IMR-90 (cell line): ENCODE data around the gene FGD3. TPM values are rescaled to one million over a fixed set of nuclear protein-coding genes. Genes with fewer than 3 reads are reported as not detected.

Experiments used
- ATAC-seq: fragments of 200-7000 bp; cut with Tn5 transposase; 2 replicates; pipeline ENCODE4 v1.9.1; 2020; ENCODE audit warnings: low read depth, mild to moderate bottlenecking, moderate library complexity
- BruUV-seq: library from RNA; stranded (reverse); fragments of 400-500 nt; replicated peaks from 2 replicates; lab custom pipeline; 2021; lab: Mats Ljungman, UMichigan
- CTCF ChIA-PET: fragments of 300-600 bp; formaldehyde crosslinking; extraction: SDS; loops from one replicate; lab custom pipeline; 2021; ENCODE audit warnings: antibody characterized with exemption; lab: Yijun Ruan, JAX
- POLR2A ChIA-PET: fragments of 300-600 bp; sonication (Branson Sonifier 250); formaldehyde crosslinking; loops from one replicate; lab custom pipeline; 2022; ENCODE audit warnings: antibody characterized with exemption; ENCODE audit not compliant: unreplicated experiment; lab: Charles Lee
- DNase-seq: peaks from one replicate; pipeline ENCODE4 v3.0.0; 2013
- H2AFZ ChIP-seq: replicated peaks from 2 replicates; pipeline ENCODE3; 2013; ENCODE audit warnings: low read length, mild to moderate bottlenecking; ENCODE audit not compliant: poor library complexity
- H2AK5ac ChIP-seq: 2 replicates; pipeline ENCODE4 v1.6.1; 2013; ENCODE audit warnings: low read depth, low read length, inconsistent platforms
- H2AK9ac ChIP-seq: replicated peaks from 2 replicates; pipeline ENCODE3; 2013; ENCODE audit warnings: mild to moderate bottlenecking, low read depth, low read length, moderate library complexity; ENCODE audit not compliant: poor library complexity
- H2BK120ac ChIP-seq: 2 replicates; pipeline ENCODE4 v1.6.1; 2013; ENCODE audit warnings: low read depth, low read length, inconsistent platforms
- H2BK15ac ChIP-seq: 3 replicates; pipeline ENCODE4 v1.6.1; 2013; ENCODE audit warnings: low read depth, low read length, inconsistent platforms
- H2BK20ac ChIP-seq: 2 replicates; pipeline ENCODE4 v1.6.1; 2013; ENCODE audit warnings: low read depth, mild to moderate bottlenecking, inconsistent platforms, low read length, moderate library complexity
- H2BK5ac ChIP-seq: 2 replicates; pipeline ENCODE4 v1.6.1; 2013; ENCODE audit warnings: mild to moderate bottlenecking, low read depth, low read length, inconsistent platforms; ENCODE audit not compliant: poor library complexity, severe bottlenecking
- H3K14ac ChIP-seq: replicated peaks from 2 replicates; pipeline ENCODE4 v1.6.1; 2013; ENCODE audit warnings: low read depth, low read length, inconsistent platforms
- H3K18ac ChIP-seq: 2 replicates; pipeline ENCODE4 v1.6.1; 2013; ENCODE audit warnings: low read depth, low read length, control low read depth
- H3K23ac ChIP-seq: 2 replicates; pipeline ENCODE4 v1.6.1; 2013; ENCODE audit warnings: low read depth, low read length, inconsistent platforms
- H3K27ac ChIP-seq: 2 replicates; pipeline ENCODE4 v1.5.1; 2013; ENCODE audit warnings: mild to moderate bottlenecking, control low read depth, low read length; ENCODE audit not compliant: insufficient read depth
- H3K27me3 ChIP-seq: 2 replicates; pipeline ENCODE4 v1.6.1; 2013; ENCODE audit warnings: low read length; ENCODE audit not compliant: control insufficient read depth, insufficient read depth
- H3K36me3 ChIP-seq: 2 replicates; pipeline ENCODE4 v1.6.1; 2013; ENCODE audit warnings: low read length, mixed read lengths; ENCODE audit not compliant: control insufficient read depth, insufficient read depth
- H3K4ac ChIP-seq: 2 replicates; pipeline ENCODE4 v1.6.1; 2013; ENCODE audit warnings: low read depth, low read length, inconsistent platforms
- H3K4me1 ChIP-seq: 2 replicates; pipeline ENCODE4 v1.6.1; 2013; ENCODE audit warnings: low read length, mixed read lengths; ENCODE audit not compliant: control insufficient read depth, insufficient read depth
- H3K4me2 ChIP-seq: 2 replicates; pipeline ENCODE4 v1.6.1; 2013; ENCODE audit warnings: low read depth, mild to moderate bottlenecking, control low read depth, low read length, moderate library complexity
- H3K4me3 ChIP-seq: 2 replicates; pipeline ENCODE4 v1.5.1; 2013; ENCODE audit warnings: low read depth, mild to moderate bottlenecking, control low read depth, low read length, moderate library complexity; ENCODE audit not compliant: insufficient read depth
- H3K56ac ChIP-seq: 2 replicates; pipeline ENCODE4 v1.6.1; 2013; ENCODE audit warnings: low read length, inconsistent platforms; ENCODE audit not compliant: insufficient read depth; ENCODE audit errors: extremely low read depth
- H3K79me1 ChIP-seq, 2 experiments: 2 replicates each; pipeline ENCODE4 v1.6.1; 2013; ENCODE audit warnings: low read length in 2 of 2, inconsistent platforms in 1 of 2, low read depth in 1 of 2
- H3K9ac ChIP-seq: 2 replicates; pipeline ENCODE4 v1.6.1; 2013; ENCODE audit warnings: low read depth, low read length, control low read depth
- H3K9me1 ChIP-seq: 2 replicates; pipeline ENCODE4 v1.6.1; 2013; ENCODE audit warnings: low read length, inconsistent platforms; ENCODE audit not compliant: insufficient read depth
- H3K9me3 ChIP-seq: 2 replicates; pipeline ENCODE4 v1.6.1; 2013; ENCODE audit warnings: low read length; ENCODE audit not compliant: control insufficient read depth, insufficient read depth
- H4K20me1 ChIP-seq: 2 replicates; pipeline ENCODE4 v1.6.1; 2013; ENCODE audit warnings: low read length, inconsistent platforms; ENCODE audit not compliant: insufficient read depth
- H4K5ac ChIP-seq: 2 replicates; pipeline ENCODE4 v1.6.1; 2013; ENCODE audit warnings: mild to moderate bottlenecking, low read depth, low read length, control low read depth
- H4K8ac ChIP-seq, 2 experiments: 2 replicates each; pipeline ENCODE4 v1.6.1; 2013; ENCODE audit warnings: low read depth in 2 of 2, low read length in 2 of 2, control low read depth in 1 of 2, inconsistent platforms in 1 of 2
- H4K91ac ChIP-seq: 2 replicates; pipeline ENCODE4 v1.6.1; 2013; ENCODE audit warnings: low read depth, low read length, inconsistent platforms; ENCODE audit not compliant: insufficient read depth
- BHLHE40 ChIP-seq: fragments of 150-350 bp; IDR thresholded peaks from 2 replicates; pipeline ENCODE4 v1.6.1; 2016; ENCODE audit warnings: mild to moderate bottlenecking, low read depth, low read length
- CEBPB ChIP-seq: IDR thresholded peaks from 2 replicates; pipeline ENCODE4 v1.6.1; 2012; ENCODE audit warnings: low read depth, low read length, improper control_type of control experiment
- CHD1 ChIP-seq: IDR thresholded peaks from 2 replicates; pipeline ENCODE4 v1.6.1; 2012; ENCODE audit warnings: low read depth, low read length, improper control_type of control experiment
- ELK1 ChIP-seq: fragments of 150-350 bp; IDR thresholded peaks from 2 replicates; pipeline ENCODE4 v1.6.1; 2016; ENCODE audit warnings: low read depth, mild to moderate bottlenecking, low read length, moderate library complexity, borderline replicate concordance
- FOS ChIP-seq: fragments of 150-350 bp; IDR thresholded peaks from 2 replicates; pipeline ENCODE4 v1.6.1; 2016; ENCODE audit warnings: low read depth, low read length
- MAFK ChIP-seq: IDR thresholded peaks from 2 replicates; pipeline ENCODE4 v1.6.1; 2012; ENCODE audit warnings: low read depth, low read length, improper control_type of control experiment
- MAZ ChIP-seq: IDR thresholded peaks from 2 replicates; pipeline ENCODE4 v1.6.1; 2012; ENCODE audit warnings: low read depth, mild to moderate bottlenecking, low read length, improper control_type of control experiment, moderate library complexity, borderline replicate concordance
- MXI1 ChIP-seq: IDR thresholded peaks from 2 replicates; pipeline ENCODE4 v1.6.1; 2012; ENCODE audit warnings: low read depth, mild to moderate bottlenecking, low read length, moderate library complexity, borderline replicate concordance
- NFE2L2 ChIP-seq: fragments of 150-350 bp; IDR thresholded peaks from 2 replicates; pipeline ENCODE4 v1.6.1; 2016; ENCODE audit warnings: low read depth, mild to moderate bottlenecking, low read length
- POLR2A ChIP-seq: IDR thresholded peaks from 2 replicates; pipeline ENCODE4 v1.6.1; 2012; ENCODE audit warnings: mild to moderate bottlenecking, low read depth, low read length
- RAD21 ChIP-seq: IDR thresholded peaks from 2 replicates; pipeline ENCODE4 v1.6.1; 2012; ENCODE audit warnings: low read length, improper control_type of control experiment
- RCOR1 ChIP-seq: IDR thresholded peaks from 2 replicates; pipeline ENCODE4 v1.6.1; 2012; ENCODE audit warnings: mild to moderate bottlenecking, low read length, improper control_type of control experiment; ENCODE audit not compliant: insufficient replicate concordance
- RFX5 ChIP-seq: IDR thresholded peaks from 2 replicates; pipeline ENCODE4 v1.8.0; 2012; ENCODE audit warnings: low read depth, mild to moderate bottlenecking, low read length, moderate library complexity
- SMC3 ChIP-seq: fragments of 150-350 bp; IDR thresholded peaks from 2 replicates; pipeline ENCODE4 v1.6.1; 2016; ENCODE audit warnings: low read depth, mild to moderate bottlenecking, antibody characterized with exemption, low read length, moderate library complexity
- USF2 ChIP-seq: fragments of 150-350 bp; IDR thresholded peaks from 2 replicates; pipeline ENCODE4 v1.6.1; 2017; ENCODE audit warnings: mild to moderate bottlenecking, antibody characterized with exemption, low read length, low read depth
- WGBS, 2 experiments: methylation state at CpG; one replicate each; pipeline versions ENCODE4 v1.1.5 to v1.1.7; 2013; ENCODE audit warnings: missing lambda C conversion rate in 2 of 2; ENCODE audit not compliant: insufficient read length in 1 of 2; ENCODE audit errors: extremely low coverage in 2 of 2; 5-methylcytosine and 5-hydroxymethylcytosine counted together
- dilution Hi-C: fragments of 300-500 bp; cut with HindIII; formaldehyde crosslinking; loops from one replicate; pipeline ENCODE4 v1.14.3; 2018; ENCODE audit warnings: low sequenced_read_pairs; ENCODE audit not compliant: unreplicated experiment
- in situ Hi-C: fragments of 300-500 bp; cut with MboI; formaldehyde crosslinking; loops from 3 replicates; pipeline ENCODE4 v1.14.3; 2019; ENCODE audit warnings: low sequenced_read_pairs, inconsistent platforms, mixed read lengths
- intact Hi-C: fragments of 100-400 bp; cut with micrococcal nuclease; formaldehyde crosslinking; loops from 2 replicates; pipeline ENCODE4 v1.10.0; 2022
- polyA plus RNA-seq, 3 experiments: library from polyadenylated mRNA; depleted of rRNA; stranded (reverse); fragments of >200 nt; gene quantifications; 2 replicates each; pipeline ENCODE4 v1.2.3, GENCODE V29; 2012; ENCODE audit warnings: low replicate concordance in 1 of 3
- total RNA-seq: library from RNA; depleted of rRNA; stranded (reverse); fragments of >200 nt; gene quantifications from 2 replicates; pipeline ENCODE4 v1.2.3, GENCODE V29; 2012
- TF ChIP-seq, protein P1 (sequence below): conservative IDR thresholded peaks from 2 replicates; pipeline ENCODE4 v1.5.1; 2012; ENCODE audit warnings: mild to moderate bottlenecking, low read depth, low read length, improper control_type of control experiment

Gene FGD3
- total and polyA plus RNA-seq, 2 of the 4 experiments (the other 2 are of a cell fraction), result not detected

GRCh38 chr9:92954886-92955285 is 7.6 kb downstream of the FGD3 start:
- no peak overlapping the region for H2AK5ac ChIP-seq
- no peak overlapping the region for H3K9ac ChIP-seq
- ATAC-seq (no peak), DNase-seq (no peak)
- H4K8ac ChIP-seq, result no peak overlapping the region
- peak overlapping the region; percentile 13 for H2AFZ ChIP-seq
- no peak overlapping the region for H3K4me3 ChIP-seq
- BruUV-seq, result no TSS peak
- H3K9me3 ChIP-seq, result no peaks in the 10 kb centered on the region
- H2AK9ac ChIP-seq, result no peak overlapping the region
- intact Hi-C loops, result loop anchor here (10.0 kb wide), 1 partner anchor 210 kb away; no protein-coding TSS in a partner anchor
- H4K91ac ChIP-seq, result no peak overlapping the region
- H3K9me1 ChIP-seq, result peaks cover 3% of the 10 kb centered on the region; the same call in 1 of the 2 replicates
- no peak overlapping the region for H3K4me2 ChIP-seq
- ChIA-PET CTCF (no interaction called here), POLR2A (no interaction called here)
- no peaks in the 10 kb centered on the region for H3K4me1 ChIP-seq
- 77% methylated on average over 2 of the region's 9 CpGs; no CpG with 5 or more reads in 1 of the 2 experiments for WGBS, 2 experiments
- peaks cover 2% of the 10 kb centered on the region for H3K27me3 ChIP-seq
- H2BK120ac ChIP-seq, result no peak overlapping the region
- no peak overlapping the region for H3K56ac ChIP-seq
- H3K4ac ChIP-seq, result no peak overlapping the region
- no peak overlapping the region for H2BK20ac ChIP-seq
- TF ChIP-seq CHD1, result no peak
- TF ChIP-seq RFX5, result no peak
- TF ChIP-seq MXI1, result no peak
- TF ChIP-seq NFE2L2, result no peak
- TF ChIP-seq CEBPB, result no peak
- no peak for TF ChIP-seq MAFK
- no peak for TF ChIP-seq RAD21
- no peak for TF ChIP-seq ELK1
- no peak for TF ChIP-seq MAZ
- no peak for TF ChIP-seq SMC3
- TF ChIP-seq BHLHE40, result no peak
- no peak for TF ChIP-seq RCOR1
- TF ChIP-seq, protein P1, sequence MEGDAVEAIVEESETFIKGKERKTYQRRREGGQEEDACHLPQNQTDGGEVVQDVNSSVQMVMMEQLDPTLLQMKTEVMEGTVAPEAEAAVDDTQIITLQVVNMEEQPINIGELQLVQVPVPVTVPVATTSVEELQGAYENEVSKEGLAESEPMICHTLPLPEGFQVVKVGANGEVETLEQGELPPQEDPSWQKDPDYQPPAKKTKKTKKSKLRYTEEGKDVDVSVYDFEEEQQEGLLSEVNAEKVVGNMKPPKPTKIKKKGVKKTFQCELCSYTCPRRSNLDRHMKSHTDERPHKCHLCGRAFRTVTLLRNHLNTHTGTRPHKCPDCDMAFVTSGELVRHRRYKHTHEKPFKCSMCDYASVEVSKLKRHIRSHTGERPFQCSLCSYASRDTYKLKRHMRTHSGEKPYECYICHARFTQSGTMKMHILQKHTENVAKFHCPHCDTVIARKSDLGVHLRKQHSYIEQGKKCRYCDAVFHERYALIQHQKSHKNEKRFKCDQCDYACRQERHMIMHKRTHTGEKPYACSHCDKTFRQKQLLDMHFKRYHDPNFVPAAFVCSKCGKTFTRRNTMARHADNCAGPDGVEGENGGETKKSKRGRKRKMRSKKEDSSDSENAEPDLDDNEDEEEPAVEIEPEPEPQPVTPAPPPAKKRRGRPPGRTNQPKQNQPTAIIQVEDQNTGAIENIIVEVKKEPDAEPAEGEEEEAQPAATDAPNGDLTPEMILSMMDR, result no peak
- TF ChIP-seq POLR2A, result no peak
- no peak for TF ChIP-seq FOS
- no peak for TF ChIP-seq USF2
- H3K79me1 ChIP-seq, result no peaks in the 10 kb centered on the region
- no peak overlapping the region for H3K27ac ChIP-seq
- no peak overlapping the region for H4K5ac ChIP-seq
- in situ Hi-C loops, result no loop called here
- no peaks in the 10 kb centered on the region for H4K20me1 ChIP-seq
- H2BK15ac ChIP-seq, result no peak overlapping the region
- H3K18ac ChIP-seq, result no peak overlapping the region
- no peak overlapping the region for H3K23ac ChIP-seq
- dilution Hi-C loops, result no loop called here
- no peak overlapping the region for H3K14ac ChIP-seq
- no peaks in the 10 kb centered on the region for H3K36me3 ChIP-seq
- no peak overlapping the region for H2BK5ac ChIP-seq
